HG03066 (cell line): ENCODE results near the gene AHSP.
A peak's percentile ranks its signal among the peaks of the same experiment; 100 is the strongest.
"Not testable (repeated sequence)": the region's sequence is repeated elsewhere in the genome, so short reads cannot be mapped to it uniquely, and the experiment has no call there.

Source experiments
- ATAC-seq: cut with Tn5 transposase; IDR thresholded peaks from one replicate; pipeline ENCODE4 v1.9.1; 2021; ENCODE audit warnings: low read depth; ENCODE audit not compliant: unreplicated experiment

AHSP gene

GRCh38 chr16:31499928-31500327, 27.8 kb upstream of the AHSP start:
- ATAC-seq, result no peak

- no peak for ATAC-seq
Observed at GRCh38 chr16:31501226-31501965, 26.3 kb upstream of the AHSP start.

DNA sequence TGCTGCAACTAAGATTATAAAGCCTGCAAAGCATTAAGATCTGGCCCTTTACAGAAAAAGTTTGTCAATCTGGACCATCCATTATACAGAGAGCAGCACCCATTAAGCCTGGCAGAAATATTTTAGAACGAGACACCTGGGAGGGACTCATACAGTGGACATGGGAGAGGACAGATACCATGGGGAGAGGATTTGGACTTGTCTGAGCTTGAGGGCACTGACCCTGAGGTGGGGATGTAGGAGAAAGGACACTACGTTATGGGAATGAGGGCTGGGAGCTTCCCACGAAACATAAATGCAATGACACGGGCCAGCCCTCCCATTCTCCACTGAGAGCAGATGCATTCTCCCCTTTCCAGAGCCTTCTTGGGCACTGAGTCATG, 25.7 kb upstream of the AHSP start:
- ATAC-seq, result no peak

GRCh38 chr16:31502981-31503380, 24.7 kb upstream of the AHSP start:
- ATAC-seq, result no peak

DNA sequence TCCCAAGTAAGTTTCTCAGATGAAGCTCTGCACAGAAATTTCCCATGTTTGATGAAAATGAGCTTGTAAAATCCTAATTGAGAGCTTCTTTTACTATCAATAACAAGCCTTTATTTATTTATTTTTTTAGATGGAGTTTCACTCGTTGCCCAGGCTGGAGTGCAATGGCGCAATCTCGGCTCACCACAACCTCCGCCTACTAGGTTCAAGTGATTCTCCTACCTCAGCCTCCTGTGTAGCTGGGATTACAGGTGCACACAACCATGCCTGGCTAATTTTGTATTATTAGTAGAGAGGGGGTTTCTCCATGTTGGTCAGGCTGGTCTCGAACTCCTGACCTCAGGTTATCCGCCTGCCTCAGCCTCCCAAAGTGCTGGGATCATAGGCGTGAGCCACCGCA, 24.1 kb upstream of the AHSP start:
- not testable (repeated sequence) for ATAC-seq

- ATAC-seq, result no peak
Observed at GRCh38 chr16:31504159-31504558, 23.5 kb upstream of the AHSP start.

- no peak for ATAC-seq
Observed at GRCh38 chr16:31505483-31505882, 22.2 kb upstream of the AHSP start.

- ATAC-seq, result peak; percentile 2
Observed at GRCh38 chr16:31507617-31507928, 20.1 kb upstream of the AHSP start.

DNA sequence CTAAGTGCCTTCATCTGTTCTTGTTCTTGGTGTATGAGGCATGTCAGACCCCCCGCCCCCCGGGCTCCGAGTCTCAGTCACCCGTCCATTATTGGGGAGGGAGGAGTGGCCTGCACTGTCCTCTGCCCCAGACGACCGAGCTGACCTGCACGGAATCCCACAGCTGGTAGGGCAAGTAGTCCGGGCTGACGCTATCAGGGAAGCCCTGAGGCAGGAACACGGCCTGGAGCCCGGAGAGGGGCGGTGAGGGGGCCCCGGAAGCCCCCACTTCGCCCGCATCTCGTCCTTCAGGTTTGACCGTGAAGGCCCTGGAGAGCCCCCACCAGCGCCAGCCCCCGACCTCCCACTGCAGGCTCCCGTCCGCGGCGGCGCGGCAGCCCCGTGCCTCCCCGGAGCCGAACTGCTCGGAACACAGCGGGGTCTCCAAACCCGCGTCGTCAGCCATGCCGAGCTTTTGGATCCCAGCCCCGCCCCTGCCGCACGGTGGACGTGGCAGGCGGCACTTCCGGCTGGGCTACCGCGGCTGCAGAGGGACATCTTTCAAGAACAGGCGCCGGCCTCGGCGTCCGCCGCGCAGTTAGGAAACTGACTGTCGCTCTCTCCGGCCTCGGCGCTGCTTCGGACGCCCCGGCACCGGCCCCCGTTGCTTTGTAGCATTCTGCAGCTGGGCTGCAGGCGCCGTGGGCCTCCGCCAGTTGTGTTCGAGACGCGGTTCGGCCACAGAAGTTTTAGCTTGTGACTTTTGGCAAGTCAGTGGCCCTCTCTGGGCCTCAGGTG, 19.6 kb upstream of the AHSP start, which contains the start of gene RUSF1:
Gene RUSF1, minus strand, starts transcription at position 463 of the 777 bp plus-strand sequence. Its CDS starts 18 bp downstream, at position 445.
- peak; percentile 82 for ATAC-seq

DNA sequence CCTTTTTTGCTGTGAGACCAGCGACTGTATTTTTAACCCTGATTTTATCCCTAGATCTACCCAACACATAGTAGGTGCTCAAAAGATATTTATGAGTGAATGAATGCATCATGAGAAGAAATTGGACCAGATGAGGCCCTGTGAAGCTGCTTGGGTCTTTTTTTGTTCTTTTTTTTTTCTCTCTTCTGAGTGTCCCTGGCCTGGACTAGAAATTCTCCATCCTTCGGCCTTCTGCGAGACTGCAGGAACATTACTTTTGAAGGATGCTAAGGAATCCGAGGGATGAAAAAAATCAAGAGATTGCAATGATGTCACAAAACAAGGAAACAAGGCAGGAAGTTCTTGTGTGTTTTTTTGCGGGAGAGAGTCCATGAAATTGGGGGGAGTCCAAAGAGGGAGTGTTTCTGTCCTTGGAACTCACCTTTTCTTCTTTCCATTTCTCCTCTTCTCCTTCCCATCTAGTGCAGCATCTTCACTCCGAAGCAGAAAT, 18.9 kb upstream of the AHSP start:
- no peak for ATAC-seq

DNA sequence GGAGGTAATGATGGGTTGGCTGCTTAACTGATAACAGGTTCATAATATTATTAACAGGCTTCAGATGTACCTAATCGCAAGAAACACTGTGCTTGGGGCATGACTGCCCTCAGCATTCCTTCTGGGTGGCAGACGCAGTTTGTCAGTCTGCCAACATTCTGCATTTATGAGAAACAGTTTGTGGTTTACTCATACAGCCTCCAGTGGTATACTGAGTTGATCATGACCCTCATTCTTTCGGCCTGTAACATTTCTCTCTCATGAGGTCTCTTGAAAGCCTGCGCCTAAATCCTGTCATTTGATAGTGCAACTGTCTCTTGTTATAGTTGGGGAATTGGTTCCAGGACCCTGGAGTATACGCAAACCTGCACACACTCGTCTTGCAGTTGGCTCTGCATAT, 14.6 kb upstream of the AHSP start:
- no peak for ATAC-seq

DNA sequence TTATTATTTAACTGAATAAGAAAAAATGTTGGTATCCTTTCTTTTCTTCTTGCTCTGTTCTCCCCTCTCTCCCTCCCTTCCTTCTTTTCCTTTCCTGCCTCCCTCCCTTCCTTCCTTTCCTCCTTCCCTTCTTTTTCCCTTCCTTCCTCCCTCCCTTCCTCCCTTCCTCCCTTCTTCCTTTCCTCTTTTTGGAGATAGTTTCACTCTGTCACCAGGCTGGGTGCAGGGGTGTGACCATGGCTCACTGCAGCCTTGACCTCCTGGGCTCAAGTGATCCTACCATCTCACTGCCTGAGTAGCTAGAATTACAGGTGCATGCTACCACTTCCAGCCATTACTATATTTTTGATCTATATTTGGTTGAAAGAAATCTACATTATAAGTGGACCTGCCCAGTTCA, 13.8 kb upstream of the AHSP start:
- no peak for ATAC-seq

- ATAC-seq, result no peak
Observed at GRCh38 chr16:31517800-31518402, 9.8 kb upstream of the AHSP start.

DNA sequence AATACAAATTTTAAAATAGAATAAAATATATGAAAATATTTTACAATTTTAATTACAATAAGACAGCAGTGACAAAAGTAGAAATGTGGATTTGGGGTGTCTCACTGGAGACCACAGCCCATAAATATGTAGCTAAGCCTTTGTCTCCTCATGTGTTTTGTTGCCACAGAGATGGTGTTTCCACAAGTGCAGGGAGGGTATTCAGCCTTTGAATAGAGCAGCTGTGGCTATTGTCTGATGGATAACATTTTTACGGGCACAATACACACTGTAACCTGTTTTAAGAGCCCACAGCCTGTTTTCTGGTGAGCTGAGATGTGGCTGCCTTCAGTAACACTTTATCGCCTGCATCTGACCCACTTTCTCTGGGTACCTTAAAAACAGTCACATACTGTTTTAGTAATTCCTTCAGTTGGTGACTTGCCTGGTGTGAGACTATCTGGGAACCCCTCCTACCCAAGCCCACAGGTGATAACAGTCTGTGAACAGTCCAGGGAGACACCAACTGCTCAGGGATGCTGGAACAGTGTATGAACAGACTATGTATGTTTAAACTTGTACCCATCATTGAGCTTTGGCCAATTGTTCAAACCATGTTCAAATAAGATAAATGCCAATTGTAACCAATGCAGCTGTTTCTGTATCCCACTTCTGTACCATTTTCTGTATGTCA, 7.8 kb upstream of the AHSP start:
- no peak for ATAC-seq

DNA sequence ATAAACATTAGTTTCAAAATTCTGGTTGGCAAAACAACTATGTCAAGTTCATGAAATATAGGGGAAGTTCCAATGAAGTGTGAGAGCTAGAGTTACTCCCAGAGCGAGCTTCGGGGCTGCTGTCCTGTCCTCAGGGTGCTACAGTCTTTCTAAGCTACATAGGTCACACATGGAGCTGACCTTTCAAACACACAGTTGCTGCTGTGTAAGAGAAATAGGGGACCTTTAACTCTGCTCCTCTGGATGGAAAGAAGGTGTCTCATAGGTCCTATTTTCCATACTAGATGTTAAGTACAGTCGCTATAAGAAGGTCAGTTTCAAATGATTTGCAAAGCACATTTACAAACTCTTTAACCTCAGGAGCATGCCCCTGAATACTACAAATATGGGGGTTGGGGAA, 6.3 kb upstream of the AHSP start:
- ATAC-seq, result no peak

DNA sequence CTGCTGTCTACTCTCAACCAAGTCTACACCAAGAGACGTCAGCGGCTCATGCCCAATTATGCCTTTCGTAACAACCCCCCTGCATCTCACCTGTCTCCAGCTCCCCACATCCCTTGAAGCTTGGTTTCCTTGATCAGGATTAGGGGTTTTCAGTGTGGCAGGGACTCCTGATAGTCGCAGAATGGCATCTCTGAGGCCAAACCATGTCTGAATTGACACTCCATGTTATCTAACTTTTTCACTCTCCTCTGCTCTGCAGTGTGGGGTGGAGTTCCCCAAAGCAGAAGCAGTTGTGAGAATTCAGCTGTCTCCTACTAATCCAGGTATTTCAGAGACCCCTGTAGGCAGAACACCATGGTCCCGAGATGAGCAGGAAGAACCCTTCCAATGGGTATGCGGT, 5.6 kb upstream of the AHSP start:
- no peak for ATAC-seq

DNA sequence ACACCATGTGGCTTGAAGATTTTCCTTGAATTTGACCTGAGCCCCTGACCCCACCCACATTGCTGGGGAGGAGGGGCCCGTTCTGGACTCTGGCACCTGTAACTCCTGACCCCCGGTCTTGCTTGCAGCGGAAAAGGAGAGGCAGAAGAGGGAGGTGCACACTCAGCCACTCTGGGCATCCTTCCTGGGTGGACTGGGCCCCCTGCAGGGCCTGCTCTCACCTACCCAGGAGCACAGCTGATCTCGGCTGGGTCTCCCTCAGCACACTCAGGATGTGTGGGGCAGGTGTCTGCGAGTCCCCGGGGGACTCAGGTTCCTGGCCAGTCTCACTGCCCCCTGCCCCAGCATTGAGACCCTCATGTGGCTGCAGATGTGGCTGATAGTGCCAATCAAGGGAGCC, 3.9 kb upstream of the AHSP start:
- not testable (repeated sequence) for ATAC-seq

GRCh38 chr16:31525113-31525512, 2.6 kb upstream of the AHSP start:
- ATAC-seq, result no peak

GRCh38 chr16:31528523-31529107, 915 bp downstream of the AHSP start:
- ATAC-seq, result no peak

DNA sequence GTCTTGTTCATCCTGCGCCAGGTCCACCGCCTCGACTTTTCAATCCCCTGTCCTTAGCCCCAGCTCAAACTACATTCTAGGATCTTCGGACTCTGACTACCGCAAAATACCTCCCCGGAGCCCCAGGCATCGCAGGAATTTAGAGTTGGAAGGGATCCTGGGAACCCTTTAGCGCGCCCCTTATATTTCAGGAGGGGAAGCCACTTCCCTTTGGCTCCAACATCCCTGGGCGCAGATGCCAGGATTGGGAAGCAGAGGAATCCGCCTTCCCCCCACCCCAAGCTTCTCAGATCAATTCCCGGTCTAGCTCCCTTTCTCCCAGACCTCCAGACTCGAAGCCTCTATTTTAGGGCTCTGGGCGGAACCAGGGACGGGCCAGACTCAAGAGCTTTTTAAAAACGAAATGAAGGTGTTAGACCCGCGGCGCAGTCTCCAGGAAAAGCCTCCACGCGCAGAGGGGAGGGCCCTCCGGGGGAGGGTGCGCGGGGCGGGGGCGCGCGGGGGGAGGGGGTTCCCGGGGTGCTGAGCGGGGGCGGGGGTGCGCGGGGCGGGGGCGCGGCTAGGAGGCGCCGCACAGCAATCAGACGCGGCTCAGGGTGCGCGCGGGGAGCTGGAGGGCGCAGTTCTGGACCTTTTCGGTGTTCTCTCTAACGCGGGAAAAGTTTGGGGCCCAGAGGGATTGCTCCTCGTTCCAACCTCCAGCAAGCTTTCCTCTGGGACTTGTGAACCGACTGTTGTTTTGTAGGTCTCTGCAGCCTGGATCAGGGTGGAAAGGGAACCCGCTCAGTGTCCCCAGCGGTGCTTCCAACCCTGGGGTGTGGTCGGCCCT, 1.6 kb downstream of the AHSP start:
- no peak for ATAC-seq
